OCI-LY1 (cell line): ENCODE results near the gene NAP1L5.

Experiments used
- EZH2 ChIP-seq: fragments of 200-600 bp; sonication (generic), shearing (Covaris generic); IDR thresholded peaks from 2 replicates; pipeline ENCODE4 v1.8.0; 2017; ENCODE audit warnings: borderline replicate concordance, mixed run types, mild to moderate bottlenecking, antibody characterized with exemption, low read length, moderate library complexity, mixed read lengths
- TF ChIP-seq, protein P1 (sequence below): fragments of 200-600 bp; sonication (generic), shearing (Covaris generic); IDR thresholded peaks from 2 replicates; pipeline ENCODE4 v1.5.1; 2017; ENCODE audit warnings: mild to moderate bottlenecking, antibody characterized with exemption, low read length, moderate library complexity, mixed read lengths

DNA sequence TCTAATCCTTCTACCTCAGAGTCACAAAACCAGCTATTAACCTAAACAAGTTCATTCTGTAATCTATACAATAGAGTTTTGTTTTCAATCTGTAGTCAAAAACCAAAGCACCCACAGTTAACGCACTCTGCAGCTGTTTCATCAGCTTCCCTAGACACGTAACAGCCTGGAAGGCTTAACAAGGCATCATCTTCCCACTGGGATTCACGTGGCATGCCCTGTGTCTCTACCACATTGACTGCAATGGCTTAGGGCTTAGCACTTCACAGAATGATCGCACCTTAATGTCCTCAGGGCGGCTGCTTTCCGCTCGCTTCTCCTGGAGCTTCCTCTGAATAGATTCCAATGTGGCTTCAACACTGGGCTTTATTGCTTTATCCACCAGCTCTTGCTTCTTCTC is 49.7 kb upstream of the NAP1L5 start:
- TF ChIP-seq, protein P1, sequence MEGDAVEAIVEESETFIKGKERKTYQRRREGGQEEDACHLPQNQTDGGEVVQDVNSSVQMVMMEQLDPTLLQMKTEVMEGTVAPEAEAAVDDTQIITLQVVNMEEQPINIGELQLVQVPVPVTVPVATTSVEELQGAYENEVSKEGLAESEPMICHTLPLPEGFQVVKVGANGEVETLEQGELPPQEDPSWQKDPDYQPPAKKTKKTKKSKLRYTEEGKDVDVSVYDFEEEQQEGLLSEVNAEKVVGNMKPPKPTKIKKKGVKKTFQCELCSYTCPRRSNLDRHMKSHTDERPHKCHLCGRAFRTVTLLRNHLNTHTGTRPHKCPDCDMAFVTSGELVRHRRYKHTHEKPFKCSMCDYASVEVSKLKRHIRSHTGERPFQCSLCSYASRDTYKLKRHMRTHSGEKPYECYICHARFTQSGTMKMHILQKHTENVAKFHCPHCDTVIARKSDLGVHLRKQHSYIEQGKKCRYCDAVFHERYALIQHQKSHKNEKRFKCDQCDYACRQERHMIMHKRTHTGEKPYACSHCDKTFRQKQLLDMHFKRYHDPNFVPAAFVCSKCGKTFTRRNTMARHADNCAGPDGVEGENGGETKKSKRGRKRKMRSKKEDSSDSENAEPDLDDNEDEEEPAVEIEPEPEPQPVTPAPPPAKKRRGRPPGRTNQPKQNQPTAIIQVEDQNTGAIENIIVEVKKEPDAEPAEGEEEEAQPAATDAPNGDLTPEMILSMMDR = no peak
- TF ChIP-seq EZH2 = no peak
